HCT116 (cell line): ENCODE results near the gene STIM1. TPM values are rescaled to one million over a fixed set of nuclear protein-coding genes. Genes with fewer than 3 reads are reported as not detected.

Experiments
- ATAC-seq: fragments of 200-7000 bp; cut with Tn5 transposase; 2 replicates; pipeline ENCODE4 v1.9.1; 2020; ENCODE audit warnings: mild to moderate bottlenecking, moderate library complexity
- BruUV-seq: library from RNA; stranded (reverse); fragments of 400-500 nt; replicated peaks from 2 replicates; lab custom pipeline; 2021; lab: Mats Ljungman, UMichigan
- CTCF ChIA-PET: fragments of 300-600 bp; sonication (Branson Sonifier 250); formaldehyde crosslinking; loops from one replicate; lab custom pipeline; 2021; ENCODE audit warnings: antibody characterized with exemption; lab: Charles Lee
- POLR2A ChIA-PET: fragments of 300-600, 350-600 bp; sonication (Branson Sonifier 250); formaldehyde crosslinking; loops from one replicate; lab custom pipeline; 2021; ENCODE audit warnings: antibody characterized with exemption; lab: Charles Lee
- RAD21 ChIA-PET, 2 experiments: fragments of 300-600 bp; sonication (Branson Sonifier 250); formaldehyde crosslinking; loops; one replicate each; lab custom pipeline; 2023; ENCODE audit warnings: low total read pairs in 2 of 2; ENCODE audit not compliant: uncharacterized antibody in 2 of 2, unreplicated experiment in 2 of 2, low non-redundant PET in 1 of 2; lab: Charles Lee
- DNase-seq: peaks from one replicate; pipeline ENCODE4 v3.0.0-alpha.2; 2010; ENCODE audit warnings: low read depth, low spot score
- H2AFZ ChIP-seq: fragments of 200-600 bp; shearing (Covaris generic), sonication (generic); 2 replicates; pipeline ENCODE4 v1.6.1; 2017; ENCODE audit warnings: low read depth, mixed run types, mixed read lengths, antibody characterized with exemption, low read length; ENCODE audit not compliant: poor library complexity, severe bottlenecking
- H3K27ac ChIP-seq: 2 replicates; pipeline ENCODE4 v1.5.1; 2012; ENCODE audit warnings: low read depth, low read length
- H3K27me3 ChIP-seq: fragments of 200-600 bp; sonication (generic); 2 replicates; pipeline ENCODE4 v1.6.1; 2016; ENCODE audit warnings: mixed run types, low read length, mixed read lengths; ENCODE audit not compliant: insufficient read depth
- H3K36me3 ChIP-seq, 2 experiments: fragments of 200-500 bp in 1 of 2; fragments of 200-600 bp in 1 of 2; sonication (Bioruptor generic) in 1 of 2; sonication (generic) in 1 of 2; 2 replicates each; pipeline versions ENCODE4 v1.5.1 to v1.6.1; 2014 to 2016; ENCODE audit warnings: low read length in 2 of 2, inconsistent platforms in 1 of 2, mixed read lengths in 1 of 2, mixed run types in 1 of 2; ENCODE audit not compliant: insufficient read depth in 2 of 2, control insufficient read depth in 1 of 2
- H3K4me1 ChIP-seq, 2 experiments: fragments of 200-600 bp in 1 of 2; sonication (generic) in 1 of 2; 2 replicates each; pipeline versions ENCODE4 v1.5.1 to v1.6.1; 2012 to 2017; ENCODE audit warnings: low read length in 2 of 2, inconsistent platforms in 1 of 2, mild to moderate bottlenecking in 1 of 2, mixed read lengths in 1 of 2, mixed run types in 1 of 2, moderate library complexity in 1 of 2; ENCODE audit not compliant: insufficient read depth in 2 of 2, control insufficient read depth in 1 of 2
- H3K4me2 ChIP-seq: fragments of 200-600 bp; sonication (generic); 2 replicates; pipeline ENCODE4 v1.6.1; 2017; ENCODE audit warnings: mixed run types, low read length, mixed read lengths
- H3K4me3 ChIP-seq, 2 experiments: fragments of 200-600 bp in 1 of 2; sonication (generic) in 1 of 2; replicated peaks in 1 of 2; 2 replicates each; pipeline ENCODE4 v1.5.1; 2011 to 2016; ENCODE audit warnings: low read length in 2 of 2, control low read depth in 1 of 2, low read depth in 1 of 2, mild to moderate bottlenecking in 1 of 2, mixed read lengths in 1 of 2, mixed run types in 1 of 2
- H3K79me2 ChIP-seq: fragments of 200-600 bp; sonication (generic); 2 replicates; pipeline ENCODE4 v1.6.1; 2017; ENCODE audit warnings: mild to moderate bottlenecking, mixed run types, low read length, moderate library complexity, mixed read lengths; ENCODE audit not compliant: insufficient read depth
- H3K9ac ChIP-seq: fragments of 200-600 bp; sonication (generic); 2 replicates; pipeline ENCODE4 v1.6.1; 2016; ENCODE audit warnings: low read length, mixed read lengths
- H3K9me2 ChIP-seq: fragments of 200-600 bp; sonication (generic), shearing (Covaris generic); 2 replicates; pipeline ENCODE4 v1.6.1; 2017; ENCODE audit warnings: mixed run types, mild to moderate bottlenecking, moderate library complexity; ENCODE audit not compliant: insufficient read depth
- H3K9me3 ChIP-seq, 2 experiments: fragments of 200-500 bp in 1 of 2; fragments of 200-600 bp in 1 of 2; sonication (Bioruptor generic) in 1 of 2; sonication (generic) in 1 of 2; 2 replicates each; pipeline ENCODE4 v1.6.1; 2014 to 2017; ENCODE audit warnings: low read length in 2 of 2, mixed read lengths in 2 of 2, inconsistent platforms in 1 of 2, low read depth in 1 of 2, mild to moderate bottlenecking in 1 of 2, mixed run types in 1 of 2, moderate library complexity in 1 of 2; ENCODE audit not compliant: control insufficient read depth in 1 of 2, insufficient read depth in 1 of 2
- H4K20me1 ChIP-seq: fragments of 200-600 bp; sonication (generic), shearing (Covaris generic); 2 replicates; pipeline ENCODE4 v1.6.1; 2017; ENCODE audit warnings: mixed run types, mild to moderate bottlenecking, moderate library complexity; ENCODE audit not compliant: insufficient read depth
- CBX3 ChIP-seq: IDR thresholded peaks from 2 replicates; pipeline ENCODE4 v1.6.1; 2012; ENCODE audit warnings: low read depth
- CEBPB ChIP-seq: IDR thresholded peaks from 2 replicates; pipeline ENCODE4 v1.6.1; 2012; ENCODE audit warnings: low read depth
- ELF1 ChIP-seq: IDR thresholded peaks from 2 replicates; pipeline ENCODE4 v1.6.1; 2012; ENCODE audit warnings: low read depth, borderline replicate concordance
- EZH2 ChIP-seq: fragments of 200-600 bp; sonication (generic); IDR thresholded peaks from 2 replicates; pipeline ENCODE4 v1.6.1; 2017; ENCODE audit warnings: antibody characterized with exemption, mixed run types
- EZH2phosphoT487 ChIP-seq: fragments of 200-600 bp; IDR thresholded peaks from 2 replicates; pipeline ENCODE4 v1.6.1; 2018; ENCODE audit warnings: antibody characterized with exemption, borderline replicate concordance
- FOSL1 ChIP-seq: IDR thresholded peaks from 2 replicates; pipeline ENCODE4 v1.6.1; 2012; ENCODE audit warnings: low read depth
- JUND ChIP-seq: IDR thresholded peaks from 2 replicates; pipeline ENCODE4 v1.6.1; 2012
- POLR2A ChIP-seq: IDR thresholded peaks from 2 replicates; pipeline ENCODE4 v1.7.0; 2011; ENCODE audit warnings: borderline replicate concordance; ENCODE audit not compliant: insufficient read depth, insufficient read length; ENCODE audit errors: extremely low read depth
- POLR2AphosphoS5 ChIP-seq: IDR thresholded peaks from 2 replicates; pipeline ENCODE4 v1.6.1; 2011; ENCODE audit warnings: mild to moderate bottlenecking, low read depth, low read length, moderate library complexity
- RAD21 ChIP-seq: IDR thresholded peaks from 2 replicates; pipeline ENCODE4 v1.6.1; 2012; ENCODE audit warnings: low read depth, mild to moderate bottlenecking
- SIN3A ChIP-seq: IDR thresholded peaks from 2 replicates; pipeline ENCODE4 v1.6.1; 2012; ENCODE audit warnings: low read depth
- SP1 ChIP-seq: IDR thresholded peaks from 2 replicates; pipeline ENCODE4 v1.6.1; 2012; ENCODE audit warnings: low read depth
- SRF ChIP-seq: IDR thresholded peaks from 2 replicates; pipeline ENCODE4 v1.6.1; 2012; ENCODE audit warnings: low read depth
- YY1 ChIP-seq: IDR thresholded peaks from 2 replicates; pipeline ENCODE4 v1.6.1; 2011; ENCODE audit warnings: low read length, low read depth, moderate library complexity, mild to moderate bottlenecking; ENCODE audit not compliant: insufficient replicate concordance; ENCODE audit errors: extremely low read depth
- ZFX ChIP-seq: fragments of 450-650 bp; IDR thresholded peaks from 2 replicates; pipeline ENCODE4 v1.6.1; 2017
- ZNF274 ChIP-seq: fragments of 200-500 bp; sonication (Bioruptor generic); IDR thresholded peaks from 2 replicates; pipeline ENCODE4 v1.6.1; 2014; ENCODE audit warnings: mild to moderate bottlenecking, low read depth, low read length, inconsistent platforms
- intact Hi-C: fragments of 100-400 bp; cut with micrococcal nuclease; formaldehyde crosslinking; loops from 2 replicates; pipeline ENCODE4 v1.10.0; 2022
- total RNA-seq: library from RNA; stranded (reverse); gene quantifications from one replicate; pipeline ENCODE4 v1.2.1, GENCODE V29; 2021; ENCODE audit not compliant: unreplicated experiment
- TF ChIP-seq, protein P1 (sequence below), 3 experiments: fragments of 200-600 bp in 1 of 3; sonication (generic) in 1 of 3; IDR thresholded peaks in 2 of 3; conservative IDR thresholded peaks in 1 of 3; 2 replicates each; pipeline ENCODE4 v1.5.1; 2012 to 2017; ENCODE audit warnings: low read depth in 2 of 3, low read length in 2 of 3, antibody characterized with exemption in 1 of 3, borderline replicate concordance in 1 of 3, control low read depth in 1 of 3, mild to moderate bottlenecking in 1 of 3, mixed read lengths in 1 of 3, mixed run types in 1 of 3, moderate library complexity in 1 of 3; ENCODE audit not compliant: insufficient read depth in 1 of 3
- TF ChIP-seq, protein P2 (sequence below): IDR thresholded peaks from 2 replicates; pipeline ENCODE4 v1.6.1; 2012; ENCODE audit warnings: low read depth
- TF ChIP-seq, protein P3 (sequence below): IDR thresholded peaks from 2 replicates; pipeline ENCODE4 v1.6.1; 2012
- TF ChIP-seq, protein P4 (sequence below): IDR thresholded peaks from 2 replicates; pipeline ENCODE4 v1.6.1; 2011; ENCODE audit warnings: mild to moderate bottlenecking, low read length, moderate library complexity; ENCODE audit not compliant: insufficient replicate concordance; ENCODE audit errors: extremely low read depth

Gene STIM1
- total RNA-seq, 1 experiment from 2014 or later, result 22.3 TPM

DNA sequence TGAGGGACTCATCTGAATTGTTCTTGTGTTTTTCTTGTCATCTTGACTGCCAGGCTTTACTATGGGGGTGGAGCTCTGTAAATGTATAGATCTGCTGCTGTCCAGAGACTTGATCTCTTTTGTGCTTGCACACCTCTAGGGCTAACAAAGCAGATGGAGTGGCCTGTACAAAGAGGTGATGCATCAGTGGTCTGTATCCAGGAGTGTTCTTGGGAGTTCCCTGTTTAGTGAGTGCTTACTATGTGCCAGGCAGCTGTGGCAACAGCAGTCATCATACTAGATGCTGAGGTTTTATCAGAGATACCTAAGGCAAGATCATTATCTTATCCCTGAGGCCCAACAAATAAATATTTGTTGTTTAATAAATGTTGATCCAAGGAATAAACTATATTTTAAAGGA, 33.4 kb downstream of the STIM1 start:
- BruUV-seq, result no TSS peak
- RAD21 ChIA-PET, result no interaction called here

More for the DNA sequence above, 33.4 kb downstream of the STIM1 start:
- Histone ChIP-seq H3K27me3 (no peaks in the 10 kb centered on the region), H3K27ac (no peak overlapping the region), H3K9me3 (no peaks in the 10 kb centered on the region), H3K9ac (no peak overlapping the region), H3K36me3 (no peaks in the 10 kb centered on the region), H3K79me2 (peaks cover 5% of the 10 kb centered on the region; the same call in 1 of the 2 replicates), H3K4me1 (peaks cover 12 to 22% of the 10 kb centered on the region in 2 experiments; a peak in 3 of 4 replicates), H4K20me1 (no peaks in the 10 kb centered on the region), H3K4me2 (no peak overlapping the region), H2AFZ (no peak overlapping the region), H3K4me3 (no peak overlapping the region), H3K9me2 (no peaks in the 10 kb centered on the region)
- TF ChIP-seq SIN3A (no peak), SP1 (no peak), CBX3 (no peak), SRF (no peak), POLR2AphosphoS5 (no peak), ZNF274 (no peak), POLR2A (no peak), CEBPB (no peak), JUND (no peak), YY1 (no peak), FOSL1 (no peak), RAD21 (no peak), ELF1 (no peak), ZFX (no peak), EZH2 (no peak), EZH2phosphoT487 (no peak)
- TF ChIP-seq, protein P1, sequence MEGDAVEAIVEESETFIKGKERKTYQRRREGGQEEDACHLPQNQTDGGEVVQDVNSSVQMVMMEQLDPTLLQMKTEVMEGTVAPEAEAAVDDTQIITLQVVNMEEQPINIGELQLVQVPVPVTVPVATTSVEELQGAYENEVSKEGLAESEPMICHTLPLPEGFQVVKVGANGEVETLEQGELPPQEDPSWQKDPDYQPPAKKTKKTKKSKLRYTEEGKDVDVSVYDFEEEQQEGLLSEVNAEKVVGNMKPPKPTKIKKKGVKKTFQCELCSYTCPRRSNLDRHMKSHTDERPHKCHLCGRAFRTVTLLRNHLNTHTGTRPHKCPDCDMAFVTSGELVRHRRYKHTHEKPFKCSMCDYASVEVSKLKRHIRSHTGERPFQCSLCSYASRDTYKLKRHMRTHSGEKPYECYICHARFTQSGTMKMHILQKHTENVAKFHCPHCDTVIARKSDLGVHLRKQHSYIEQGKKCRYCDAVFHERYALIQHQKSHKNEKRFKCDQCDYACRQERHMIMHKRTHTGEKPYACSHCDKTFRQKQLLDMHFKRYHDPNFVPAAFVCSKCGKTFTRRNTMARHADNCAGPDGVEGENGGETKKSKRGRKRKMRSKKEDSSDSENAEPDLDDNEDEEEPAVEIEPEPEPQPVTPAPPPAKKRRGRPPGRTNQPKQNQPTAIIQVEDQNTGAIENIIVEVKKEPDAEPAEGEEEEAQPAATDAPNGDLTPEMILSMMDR (IDR thresholded peaks at IDR 0.05 in 2 of 3, conservative IDR thresholded peaks at IDR 0.05 in 1 of 3; ENCODE audit: borderline replicate concordance in 1 of 3, insufficient read depth in 1 of 3, low read depth in 2 of 3, low read length in 2 of 3), result no peak
- TF ChIP-seq, protein P2, sequence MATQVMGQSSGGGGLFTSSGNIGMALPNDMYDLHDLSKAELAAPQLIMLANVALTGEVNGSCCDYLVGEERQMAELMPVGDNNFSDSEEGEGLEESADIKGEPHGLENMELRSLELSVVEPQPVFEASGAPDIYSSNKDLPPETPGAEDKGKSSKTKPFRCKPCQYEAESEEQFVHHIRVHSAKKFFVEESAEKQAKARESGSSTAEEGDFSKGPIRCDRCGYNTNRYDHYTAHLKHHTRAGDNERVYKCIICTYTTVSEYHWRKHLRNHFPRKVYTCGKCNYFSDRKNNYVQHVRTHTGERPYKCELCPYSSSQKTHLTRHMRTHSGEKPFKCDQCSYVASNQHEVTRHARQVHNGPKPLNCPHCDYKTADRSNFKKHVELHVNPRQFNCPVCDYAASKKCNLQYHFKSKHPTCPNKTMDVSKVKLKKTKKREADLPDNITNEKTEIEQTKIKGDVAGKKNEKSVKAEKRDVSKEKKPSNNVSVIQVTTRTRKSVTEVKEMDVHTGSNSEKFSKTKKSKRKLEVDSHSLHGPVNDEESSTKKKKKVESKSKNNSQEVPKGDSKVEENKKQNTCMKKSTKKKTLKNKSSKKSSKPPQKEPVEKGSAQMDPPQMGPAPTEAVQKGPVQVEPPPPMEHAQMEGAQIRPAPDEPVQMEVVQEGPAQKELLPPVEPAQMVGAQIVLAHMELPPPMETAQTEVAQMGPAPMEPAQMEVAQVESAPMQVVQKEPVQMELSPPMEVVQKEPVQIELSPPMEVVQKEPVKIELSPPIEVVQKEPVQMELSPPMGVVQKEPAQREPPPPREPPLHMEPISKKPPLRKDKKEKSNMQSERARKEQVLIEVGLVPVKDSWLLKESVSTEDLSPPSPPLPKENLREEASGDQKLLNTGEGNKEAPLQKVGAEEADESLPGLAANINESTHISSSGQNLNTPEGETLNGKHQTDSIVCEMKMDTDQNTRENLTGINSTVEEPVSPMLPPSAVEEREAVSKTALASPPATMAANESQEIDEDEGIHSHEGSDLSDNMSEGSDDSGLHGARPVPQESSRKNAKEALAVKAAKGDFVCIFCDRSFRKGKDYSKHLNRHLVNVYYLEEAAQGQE, result no peak
- TF ChIP-seq, protein P3, sequence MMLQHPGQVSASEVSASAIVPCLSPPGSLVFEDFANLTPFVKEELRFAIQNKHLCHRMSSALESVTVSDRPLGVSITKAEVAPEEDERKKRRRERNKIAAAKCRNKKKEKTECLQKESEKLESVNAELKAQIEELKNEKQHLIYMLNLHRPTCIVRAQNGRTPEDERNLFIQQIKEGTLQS, result no peak
- TF ChIP-seq, protein P4, sequence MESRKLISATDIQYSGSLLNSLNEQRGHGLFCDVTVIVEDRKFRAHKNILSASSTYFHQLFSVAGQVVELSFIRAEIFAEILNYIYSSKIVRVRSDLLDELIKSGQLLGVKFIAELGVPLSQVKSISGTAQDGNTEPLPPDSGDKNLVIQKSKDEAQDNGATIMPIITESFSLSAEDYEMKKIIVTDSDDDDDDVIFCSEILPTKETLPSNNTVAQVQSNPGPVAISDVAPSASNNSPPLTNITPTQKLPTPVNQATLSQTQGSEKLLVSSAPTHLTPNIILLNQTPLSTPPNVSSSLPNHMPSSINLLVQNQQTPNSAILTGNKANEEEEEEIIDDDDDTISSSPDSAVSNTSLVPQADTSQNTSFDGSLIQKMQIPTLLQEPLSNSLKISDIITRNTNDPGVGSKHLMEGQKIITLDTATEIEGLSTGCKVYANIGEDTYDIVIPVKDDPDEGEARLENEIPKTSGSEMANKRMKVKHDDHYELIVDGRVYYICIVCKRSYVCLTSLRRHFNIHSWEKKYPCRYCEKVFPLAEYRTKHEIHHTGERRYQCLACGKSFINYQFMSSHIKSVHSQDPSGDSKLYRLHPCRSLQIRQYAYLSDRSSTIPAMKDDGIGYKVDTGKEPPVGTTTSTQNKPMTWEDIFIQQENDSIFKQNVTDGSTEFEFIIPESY, result no peak
- ChIA-PET CTCF (no interaction called here), POLR2A (no interaction called here)
- intact Hi-C loops, result no loop called here
- ATAC-seq, result no peak
- DNase-seq, result no peak
